Measurements from ENCODE around the gene PLAC1. TPM values are rescaled to one million over a fixed set of nuclear protein-coding genes. Genes with fewer than 3 reads are reported as not detected.

The PLAC1 gene
- total and polyA plus RNA-seq, 9 donors, result 0.12 to 0.62 (median 0.40) TPM; not detected in 4

- intact Hi-C loops (cut with DNase I), result no loop called here
- Histone ChIP-seq H3K36me3 (no peaks in the 10 kb centered on the region), H3K4me3 (no peak overlapping the region), H3K4me1 (ENCODE audit: insufficient read depth) (peaks cover 6% of the 10 kb centered on the region), H3K9me3 (no peaks in the 10 kb centered on the region), H3K27me3 (no peaks in the 10 kb centered on the region), H3K27ac (no peak overlapping the region)
- TF ChIP-seq EP300 (IDR thresholded peaks at IDR 0.05), result no peak
- no peak for TF ChIP-seq CTCF (IDR thresholded peaks at IDR 0.05)
- TF ChIP-seq POLR2A (IDR thresholded peaks at IDR 0.05), result no peak
- whole genome bisulfite sequencing, 3 donors, result 33 to 62% (median 35%) methylated on average over 1 of the region's 1 CpG
- DNase-seq, result no peak
Observed at GRCh38 chrX:134670134-134670924, 12.1 kb upstream of the PLAC1 start.

- no peak overlapping the region for H3K27ac ChIP-seq
- H3K9me3 ChIP-seq, result no peaks in the 10 kb centered on the region
- H3K27me3 ChIP-seq, result no peaks in the 10 kb centered on the region
- H3K4me1 ChIP-seq (ENCODE audit: insufficient read depth), result peaks cover 6% of the 10 kb centered on the region
- TF ChIP-seq CTCF (IDR thresholded peaks at IDR 0.05) (no peak), EP300 (IDR thresholded peaks at IDR 0.05) (no peak), POLR2A (IDR thresholded peaks at IDR 0.05) (no peak)
- no peak overlapping the region for H3K4me3 ChIP-seq
- DNase-seq, result peak in 4 of 5 donors; percentile 28 to 48 (median 32)
- intact Hi-C loops (cut with DNase I), result no loop called here
- 48 to 53% (median 52%) methylated on average over 14 of the region's 14 CpGs for WGBS, 3 donors
- H3K36me3 ChIP-seq, result no peaks in the 10 kb centered on the region
Observed at GRCh38 chrX:134669378-134670098, 11.3 kb upstream of the PLAC1 start.

GRCh38 chrX:134664202-134664601 lies 5.9 kb upstream of the PLAC1 start:
- Histone ChIP-seq H3K4me3 (no peak overlapping the region), H3K27ac (no peak overlapping the region), H3K9me3 (no peaks in the 10 kb centered on the region), H3K27me3 (no peaks in the 10 kb centered on the region), H3K4me1 (ENCODE audit: insufficient read depth) (no peaks in the 10 kb centered on the region), H3K36me3 (no peaks in the 10 kb centered on the region)
- TF ChIP-seq CTCF (IDR thresholded peaks at IDR 0.05), result no peak
- DNase-seq, result no peak
- intact Hi-C loops (cut with DNase I), result no loop called here
- 66 to 95% (median 94%) methylated on average over 1 of the region's 1 CpG for WGBS, 3 donors

- Histone ChIP-seq H3K4me3 (no peak overlapping the region), H3K36me3 (no peaks in the 10 kb centered on the region), H3K27ac (no peak overlapping the region), H3K4me1 (ENCODE audit: insufficient read depth) (no peaks in the 10 kb centered on the region), H3K27me3 (no peaks in the 10 kb centered on the region), H3K9me3 (no peaks in the 10 kb centered on the region)
- intact Hi-C loops (cut with DNase I), result no loop called here
- 55 to 61% (median 60%) methylated on average over 4 of the region's 4 CpGs for WGBS, 3 donors
- DNase-seq, result no peak
- no peak for TF ChIP-seq POLR2A (IDR thresholded peaks at IDR 0.05)
- no peak for TF ChIP-seq CTCF (IDR thresholded peaks at IDR 0.05)
- no peak for TF ChIP-seq EP300 (IDR thresholded peaks at IDR 0.05)
Observed at GRCh38 chrX:134661295-134661694, 3.0 kb upstream of the PLAC1 start.

Data from ovary (tissue), 9 donors.